Measurements from ENCODE around the gene CMC4.

The CMC4 gene

DNA sequence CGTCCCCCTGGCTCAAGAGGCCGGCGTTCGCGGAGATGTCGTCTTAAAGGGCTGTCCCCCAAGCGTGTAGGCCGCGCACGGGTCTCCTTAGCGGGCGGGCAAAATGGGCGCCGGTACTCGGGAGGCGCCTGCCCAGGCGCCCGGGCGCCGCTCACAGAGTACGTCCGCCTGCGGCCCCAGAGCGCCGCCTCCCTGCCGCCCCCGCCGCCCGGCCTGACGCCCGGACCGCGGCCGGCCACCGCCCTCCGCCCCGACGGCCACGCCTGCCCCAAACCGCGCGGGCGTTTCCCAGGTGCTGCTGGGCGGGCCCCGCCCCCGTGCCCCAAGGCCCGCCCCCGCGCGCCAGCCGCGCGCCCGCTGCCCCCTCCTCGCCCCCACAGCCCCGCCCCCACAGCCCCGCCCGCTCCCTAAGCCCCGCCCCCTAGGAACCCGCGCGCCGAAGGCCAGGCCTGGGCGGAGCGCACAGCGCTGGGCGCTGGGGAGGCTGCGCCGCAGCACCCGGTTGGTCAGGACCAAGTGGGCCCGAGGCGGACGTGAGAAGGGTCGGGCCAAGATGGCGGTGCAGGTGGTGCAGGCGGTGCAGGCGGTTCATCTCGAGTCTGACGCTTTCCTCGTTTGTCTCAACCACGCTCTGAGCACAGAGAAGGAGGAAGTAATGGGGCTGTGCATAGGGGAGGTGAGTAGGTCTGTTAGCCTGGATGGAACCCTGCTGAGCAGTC, at the start of gene CMC4, which contains the start of the genes BRCC3 and MTCP1:
Gene CMC4 (minus strand): TSS at position 162 of the 719 bp plus-strand sequence. CDS start 7,113 bp downstream, outside the sequence.
Gene BRCC3 (plus strand): TSS at position 534 of the 719 bp plus-strand sequence. CDS start 20 bp downstream, at position 554.
Gene MTCP1 (minus strand): TSS at position 162 of the 719 bp plus-strand sequence. CDS start 5,126 bp downstream, outside the sequence.
- peak; percentile 87 to 99 (median 93) for DNase-seq

- DNase-seq, result no peak
Measured at GRCh38 chrX:155115174-155115819, 44.4 kb upstream of the CMC4 start.

- no peak for DNase-seq
Measured at GRCh38 chrX:155113097-155113496, 42.2 kb upstream of the CMC4 start.

DNA sequence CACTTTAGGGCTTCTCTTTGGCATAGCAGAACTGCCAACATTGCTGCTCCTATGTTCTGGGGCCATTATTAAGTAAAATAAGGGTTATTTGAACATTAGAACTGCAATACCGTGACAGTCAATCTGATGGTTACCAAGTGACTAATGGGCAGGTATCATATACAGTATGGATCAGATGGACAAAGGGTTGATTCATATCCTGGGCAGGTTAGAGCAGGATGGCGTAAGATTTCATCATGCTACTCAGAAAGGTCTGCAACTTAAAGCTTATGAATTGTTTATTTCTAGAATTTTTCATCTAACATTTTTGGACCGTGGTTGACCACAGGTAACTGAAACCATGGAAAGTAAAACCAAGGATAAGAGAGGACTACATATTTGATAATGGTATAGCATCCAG, 41.2 kb upstream of the CMC4 start:
- DNase-seq, result no peak

GRCh38 chrX:155108427-155108826, 37.5 kb upstream of the CMC4 start:
- no peak for DNase-seq

DNA sequence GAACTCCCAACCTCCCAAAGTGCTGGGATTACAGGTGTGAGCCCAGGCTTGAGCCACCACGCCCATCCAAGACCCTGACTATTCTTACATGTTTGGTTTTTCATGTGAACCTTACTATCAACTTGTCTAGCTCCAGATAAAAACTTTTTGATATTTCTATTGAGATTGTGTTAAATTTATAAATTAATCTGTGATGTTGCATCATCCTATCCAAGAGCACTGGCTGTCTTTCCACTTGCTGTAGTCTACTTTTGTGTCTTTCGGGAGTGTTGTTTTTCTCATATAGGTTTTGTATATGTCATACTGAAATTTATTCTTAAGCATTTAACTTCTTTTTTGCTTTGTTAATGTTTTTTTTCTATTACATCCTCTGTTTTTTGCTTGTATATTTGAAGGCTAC, 35.0 kb upstream of the CMC4 start:
- DNase-seq, result no peak

DNA sequence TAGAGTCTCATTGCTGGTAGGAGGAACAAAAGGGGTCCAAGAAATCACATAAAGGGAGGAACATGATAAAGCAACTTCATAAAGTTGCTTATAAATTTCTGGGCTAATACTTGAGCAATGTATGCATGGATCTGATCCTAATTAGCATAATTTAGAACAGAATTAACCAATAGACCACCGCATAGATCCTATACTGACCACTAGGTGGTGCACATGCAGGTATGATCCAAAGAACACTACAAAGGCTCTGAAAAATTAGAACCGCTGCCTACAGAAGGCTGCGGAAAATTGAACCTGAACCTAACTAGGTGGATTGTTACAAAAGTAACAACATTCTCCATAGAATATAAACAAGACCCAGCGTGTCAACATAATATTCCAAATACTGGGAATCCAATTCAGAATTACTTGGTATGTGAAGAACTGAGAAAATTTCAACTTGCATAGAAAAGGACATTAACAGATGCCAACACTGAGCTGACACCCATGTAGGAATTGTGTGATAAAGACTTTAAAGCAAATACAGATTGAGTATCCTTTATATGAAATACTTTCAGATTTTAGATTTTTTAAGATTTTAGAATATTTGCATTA, 23.6 kb upstream of the CMC4 start:
- peak; percentile 24 to 64 (median 43) for DNase-seq

- DNase-seq, result no peak
Measured at GRCh38 chrX:155086961-155087735, 16.2 kb upstream of the CMC4 start.

GRCh38 chrX:155086202-155086840, 15.4 kb upstream of the CMC4 start:
- peak; percentile 9 to 47 (median 22) for DNase-seq

- peak in 2 of 3 experiments; percentile 75 to 78 for DNase-seq
Measured at GRCh38 chrX:155071694-155072280, 851 bp upstream of the CMC4 start.

- peak in 1 of 3 experiments; percentile 76 for DNase-seq
Measured at GRCh38 chrX:155070663-155070974, 317 bp downstream of the CMC4 start.

- DNase-seq, result peak in 1 of 3 experiments; percentile 39
Measured at GRCh38 chrX:155070038-155070437, 898 bp downstream of the CMC4 start.

- no peak for DNase-seq
Measured at GRCh38 chrX:155069414-155069813, 1.5 kb downstream of the CMC4 start.

GRCh38 chrX:155068165-155068564, 2.8 kb downstream of the CMC4 start:
- DNase-seq, result no peak

- peak in 1 of 3 experiments; percentile 26 for DNase-seq
Measured at GRCh38 chrX:155065035-155065734, 5.8 kb downstream of the CMC4 start.

DNA sequence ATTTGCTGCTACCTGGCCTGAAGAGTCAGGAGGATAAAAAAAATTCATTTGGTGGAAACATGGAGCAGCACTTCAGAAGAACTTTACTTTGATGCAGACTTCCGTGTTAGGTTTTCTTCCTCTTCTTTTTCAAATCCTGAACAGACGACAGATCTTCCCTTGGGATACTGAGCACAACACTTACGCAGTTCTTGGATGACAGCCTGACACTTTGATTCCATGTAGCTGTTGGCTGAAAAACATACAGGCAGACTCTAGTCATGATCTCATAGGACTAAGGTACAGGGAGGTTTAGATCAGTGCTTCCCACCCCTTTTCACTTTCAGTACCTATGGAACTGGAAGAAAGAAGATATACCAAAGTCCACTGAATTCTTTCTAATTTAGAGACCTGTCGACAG, 9.2 kb downstream of the CMC4 start:
- no peak for DNase-seq

GRCh38 chrX:155056877-155057792, 13.8 kb downstream of the CMC4 start:
- DNase-seq, result peak; percentile 15 to 74 (median 39)

DNA sequence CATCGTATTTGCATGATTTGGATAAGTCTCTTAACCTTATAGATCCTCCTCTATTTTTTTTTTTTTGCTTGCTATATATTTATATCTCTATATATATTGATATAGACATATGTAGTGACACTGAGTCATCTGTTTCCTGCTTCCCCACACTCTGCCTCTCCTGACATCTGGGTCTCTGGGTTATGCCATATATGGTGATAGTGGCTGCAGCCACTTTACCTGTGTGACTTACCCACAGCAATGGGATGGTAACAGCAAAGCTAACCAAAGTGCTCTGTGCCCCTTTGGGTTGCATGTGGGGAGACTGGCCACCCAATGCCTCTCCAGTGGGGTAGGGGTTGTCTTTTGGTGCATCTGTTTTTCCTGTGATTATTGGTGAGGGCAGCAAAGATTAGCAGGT, 14.5 kb downstream of the CMC4 start:
- DNase-seq, result no peak

DNA sequence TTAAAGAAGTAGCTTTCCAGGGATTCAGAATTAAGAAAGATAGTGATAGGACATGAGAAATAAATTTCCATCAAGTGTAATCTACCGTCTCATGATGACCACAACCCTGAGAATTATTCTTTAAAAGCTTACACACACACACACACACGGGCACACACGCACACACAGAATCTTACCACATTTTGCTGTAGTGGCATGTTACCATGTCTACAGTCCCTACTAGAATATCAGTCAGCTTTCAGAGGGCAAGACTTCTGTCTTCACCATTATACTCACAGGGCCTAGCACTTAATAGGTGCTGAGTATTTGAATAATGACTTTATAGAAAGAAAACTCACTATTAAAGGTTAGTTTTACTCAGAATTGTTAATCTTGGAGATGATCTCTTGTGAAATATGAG, 15.4 kb downstream of the CMC4 start:
- DNase-seq, result no peak

DNA sequence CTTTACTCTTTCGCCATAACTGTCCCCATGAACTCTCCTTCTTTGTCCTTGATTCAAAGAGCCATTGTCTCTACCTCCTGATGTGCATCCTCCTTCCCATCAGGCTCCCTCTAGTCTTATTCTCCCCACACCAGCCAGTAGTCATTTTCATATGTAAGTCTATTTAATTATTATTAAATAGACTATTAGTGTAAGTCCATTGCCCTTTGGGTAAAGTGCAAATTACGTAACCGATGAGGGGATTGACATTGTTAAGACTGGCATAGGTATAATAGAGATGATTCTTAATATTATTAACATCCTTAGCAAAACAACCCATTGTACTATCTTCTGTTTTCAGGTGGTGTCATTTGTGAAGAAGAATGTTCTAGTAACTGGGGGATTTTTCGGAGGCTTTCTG, 16.7 kb downstream of the CMC4 start:
- no peak for DNase-seq

Measured in NCI-H1417 (cell line).